Measurements from ENCODE around the gene EPHA6.

The EPHA6 gene

DNA sequence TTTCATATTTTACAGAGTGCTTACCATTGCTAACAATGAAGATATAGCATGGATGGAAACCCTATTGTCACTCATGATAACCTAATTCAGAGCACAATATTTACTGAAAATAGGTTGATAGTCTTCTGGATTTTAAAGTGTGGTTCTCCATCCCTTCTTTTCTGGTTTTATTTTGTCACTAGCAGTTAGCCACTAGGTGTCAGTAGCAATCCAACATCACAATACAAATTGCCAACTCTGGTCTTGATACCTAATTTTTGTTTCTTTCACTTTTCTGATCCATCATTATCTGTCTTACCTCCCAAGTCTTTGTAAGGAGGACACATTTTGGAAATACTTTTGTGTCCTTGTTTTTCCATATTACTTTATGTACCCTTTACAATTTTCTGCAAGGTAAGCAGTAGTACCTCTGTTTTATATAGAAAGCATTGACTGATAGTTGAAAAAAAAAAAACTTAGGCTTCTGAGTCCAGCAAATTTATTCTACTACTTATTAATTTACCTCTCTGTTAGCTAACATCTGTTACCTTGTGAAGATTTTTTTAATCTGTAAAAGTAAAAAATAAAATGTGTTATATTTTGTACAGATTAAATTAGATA, 979.1 kb downstream of the EPHA6 start:
- ATAC-seq (replicated peaks) (peak in 1 of 2 donors; percentile 47), DNase-seq (no peak)
- Mint-ChIP-seq H3K27ac (no peak overlapping the region), H3K4me1 (no peaks in the 10 kb centered on the region), H3K9me3 (no peaks in the 10 kb centered on the region), H3K36me3 (no peaks in the 10 kb centered on the region), H3K27me3 (no peaks in the 10 kb centered on the region), H3K4me3 (no peak overlapping the region)

DNA sequence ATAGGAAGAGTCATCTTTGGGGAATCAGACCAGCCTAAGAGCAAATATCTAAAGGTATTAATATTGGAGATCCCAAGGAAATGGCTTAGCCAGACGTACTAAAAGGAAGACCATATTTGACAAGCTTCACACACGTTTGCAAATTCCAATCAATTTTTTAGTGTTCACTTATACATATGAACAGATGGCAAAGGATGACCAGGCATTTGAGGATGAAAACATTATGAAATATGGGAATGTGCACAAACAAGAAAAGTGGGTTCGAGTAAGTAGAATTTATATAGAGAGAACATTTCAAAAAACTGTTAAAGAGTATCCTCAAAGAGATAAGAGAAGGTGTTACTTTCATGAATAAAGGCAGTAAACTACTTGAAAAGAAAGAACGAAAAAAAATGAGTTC, 981.6 kb downstream of the EPHA6 start:
- no peaks in the 10 kb centered on the region for H3K9me3 Mint-ChIP-seq
- H3K27ac Mint-ChIP-seq = no peak overlapping the region
- DNase-seq (no peak), ATAC-seq (replicated peaks) (no peak)
- no peaks in the 10 kb centered on the region for H3K27me3 Mint-ChIP-seq
- H3K36me3 Mint-ChIP-seq = no peaks in the 10 kb centered on the region
- H3K4me1 Mint-ChIP-seq = no peaks in the 10 kb centered on the region
- no peak overlapping the region for H3K4me3 Mint-ChIP-seq
